CD4-positive, alpha-beta memory T cell (primary cell): ENCODE measurements around the gene TECTA. TPM values are rescaled to one million over a fixed set of nuclear protein-coding genes. Genes with fewer than 3 reads are reported as not detected.

Experiments used
- CTCF ChIA-PET: fragments of 350-600 bp; sonication (Branson Sonifier 250); formaldehyde crosslinking; loops from one replicate; lab custom pipeline; 2021; ENCODE audit warnings: inconsistent platforms; ENCODE audit not compliant: partially characterized antibody; lab: Charles Lee
- POLR2A ChIA-PET: fragments of 350-600 bp; sonication (Branson Sonifier 250); formaldehyde crosslinking; loops from one replicate; lab custom pipeline; 2021; ENCODE audit not compliant: partially characterized antibody; lab: Charles Lee
- DNase-seq, 5 donors: peaks; one replicate each; pipeline versions ENCODE4 v3.0.0 to v3.0.0-alpha.2; 2020 to 2022; ENCODE audit warnings: mixed read lengths in 1 of 5
- H3K27ac ChIP-seq: one replicate; pipeline ENCODE4 v1.7.0; 2013; ENCODE audit warnings: low read depth, low read length
- H3K27me3 ChIP-seq: 2 replicates; pipeline ENCODE4 v1.7.0; 2013; ENCODE audit warnings: mild to moderate bottlenecking, low read length, moderate library complexity; ENCODE audit not compliant: insufficient read depth
- H3K36me3 ChIP-seq: 2 replicates; pipeline ENCODE4 v1.7.0; 2013; ENCODE audit warnings: mild to moderate bottlenecking, low read length, moderate library complexity; ENCODE audit not compliant: insufficient read depth
- H3K4me1 ChIP-seq: 2 replicates; pipeline ENCODE4 v1.7.0; 2013; ENCODE audit warnings: mild to moderate bottlenecking, low read length, moderate library complexity; ENCODE audit not compliant: insufficient read depth
- H3K4me3 ChIP-seq, 2 donors: one replicate each; pipeline ENCODE4 v1.7.0; 2013; ENCODE audit warnings: low read length in 2 of 2, mild to moderate bottlenecking in 1 of 2
- H3K9me3 ChIP-seq, 2 donors: one replicate each; pipeline ENCODE4 v1.7.0; 2013; ENCODE audit warnings: low read length in 2 of 2, control low read depth in 1 of 2; ENCODE audit not compliant: control insufficient read depth in 1 of 2
- H3K27ac Mint-ChIP-seq, 7 donors: one replicate each; pipeline ENCODE4 v1.8.0; 2020 to 2021; ENCODE audit warnings: mixed read lengths in 7 of 7, mild to moderate bottlenecking in 6 of 7, inconsistent platforms in 3 of 7, moderate library complexity in 3 of 7
- H3K27me3 Mint-ChIP-seq, 2 donors: one replicate each; pipeline ENCODE4 v1.8.0; 2020 to 2021; ENCODE audit warnings: mixed read lengths in 2 of 2
- H3K36me3 Mint-ChIP-seq, 2 donors: one replicate each; pipeline ENCODE4 v1.8.0; 2020 to 2021; ENCODE audit warnings: mixed read lengths in 2 of 2, inconsistent platforms in 1 of 2, mild to moderate bottlenecking in 1 of 2
- H3K4me1 Mint-ChIP-seq, 4 donors: one replicate each; pipeline ENCODE4 v1.8.0; 2020 to 2021; ENCODE audit warnings: mixed read lengths in 4 of 4, mild to moderate bottlenecking in 1 of 4
- H3K4me3 Mint-ChIP-seq, 8 donors: one replicate each; pipeline ENCODE4 v1.8.0; 2020 to 2021; ENCODE audit warnings: mixed read lengths in 8 of 8, mild to moderate bottlenecking in 7 of 8, moderate library complexity in 6 of 8, inconsistent platforms in 3 of 8
- H3K9me3 Mint-ChIP-seq, 8 donors: one replicate each; pipeline ENCODE4 v1.8.0; 2020 to 2021; ENCODE audit warnings: mixed read lengths in 8 of 8, mild to moderate bottlenecking in 5 of 8, inconsistent platforms in 3 of 8, moderate library complexity in 1 of 8
- intact Hi-C: fragments of 100-400 bp; cut with micrococcal nuclease; formaldehyde crosslinking; loops from one replicate; pipeline ENCODE4 v1.15.1; 2023
- polyA plus RNA-seq, 2 donors: library from polyadenylated mRNA; unstranded; fragments of 300-500 nt; fragmentation: Illumina TruSeq; gene quantifications; one replicate each; pipeline ENCODE4 v1.2.3, GENCODE V29; 2021
- total RNA-seq, 2 experiments: library from RNA; stranded (reverse); gene quantifications; one replicate each; pipeline ENCODE4 v1.2.3, GENCODE V29; 2021

The TECTA gene
- total and polyA plus RNA-seq, 4 experiments from 2014 or later, result 0.07 to 0.38 (median 0.33) TPM; not detected in 1

DNA sequence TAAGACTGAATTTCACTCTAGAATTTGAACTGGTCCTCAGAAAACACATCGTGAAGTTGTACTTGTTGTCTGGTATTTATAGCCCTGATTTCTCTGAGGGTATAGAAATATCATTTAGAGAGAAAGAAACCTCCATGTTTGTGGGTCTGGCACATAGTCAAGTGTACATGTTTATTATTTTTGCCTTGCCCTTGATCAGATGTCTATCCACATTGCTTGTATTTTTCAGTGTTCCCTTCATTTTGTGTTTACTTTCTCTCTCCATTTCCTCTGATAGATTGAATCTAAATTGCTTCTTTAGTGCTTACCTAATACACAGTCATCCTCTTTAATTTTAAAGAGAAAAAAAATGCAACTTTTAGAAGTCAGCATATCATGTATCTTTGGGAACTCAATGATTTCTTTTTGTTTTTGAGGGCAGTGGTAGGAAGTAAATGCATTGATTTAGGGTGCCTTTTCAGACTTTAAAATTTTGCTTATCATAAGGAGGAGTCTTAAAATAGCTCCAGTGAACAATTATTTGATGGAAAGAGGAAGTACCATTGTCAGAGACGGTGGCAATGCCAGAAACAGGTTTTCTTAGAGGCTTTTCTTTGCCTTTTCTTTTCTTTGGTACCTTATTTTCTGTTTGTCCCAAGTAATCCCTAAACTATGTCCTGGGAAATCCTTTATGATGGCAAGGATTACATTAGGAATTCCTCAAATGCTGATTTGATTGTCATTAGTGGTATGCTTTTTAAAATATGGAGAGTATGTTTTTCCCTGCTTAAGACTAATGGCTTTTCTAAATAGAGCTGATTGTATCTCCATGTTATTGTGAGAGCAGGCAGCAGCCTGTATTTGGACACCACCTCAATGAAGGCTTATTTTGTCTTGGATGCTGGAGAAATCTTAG, 29.8 kb upstream of the TECTA start:
- Histone ChIP-seq H3K4me1 (no peaks in the 10 kb centered on the region), H3K4me3 (no peak overlapping the region), H3K27ac (no peak overlapping the region), H3K27me3 (no peaks in the 10 kb centered on the region), H3K36me3 (peaks cover 5% of the 10 kb centered on the region), H3K9me3 (no peaks in the 10 kb centered on the region)
- Mint-ChIP-seq H3K9me3 (peaks cover 0 to 5% (median 3%) of the 10 kb centered on the region in 8 donors), H3K27me3 (no peaks in the 10 kb centered on the region), H3K4me3 (no peak overlapping the region), H3K27ac (peak overlapping the region in 1 of 7 donors; percentile 73), H3K36me3 (peaks cover 49 to 54% of the 10 kb centered on the region in 2 donors), H3K4me1 (no peaks in the 10 kb centered on the region)
- ChIA-PET POLR2A (no interaction called here), CTCF (no interaction called here)
- DNase-seq, result no peak
- intact Hi-C loops, result no loop called here

DNA sequence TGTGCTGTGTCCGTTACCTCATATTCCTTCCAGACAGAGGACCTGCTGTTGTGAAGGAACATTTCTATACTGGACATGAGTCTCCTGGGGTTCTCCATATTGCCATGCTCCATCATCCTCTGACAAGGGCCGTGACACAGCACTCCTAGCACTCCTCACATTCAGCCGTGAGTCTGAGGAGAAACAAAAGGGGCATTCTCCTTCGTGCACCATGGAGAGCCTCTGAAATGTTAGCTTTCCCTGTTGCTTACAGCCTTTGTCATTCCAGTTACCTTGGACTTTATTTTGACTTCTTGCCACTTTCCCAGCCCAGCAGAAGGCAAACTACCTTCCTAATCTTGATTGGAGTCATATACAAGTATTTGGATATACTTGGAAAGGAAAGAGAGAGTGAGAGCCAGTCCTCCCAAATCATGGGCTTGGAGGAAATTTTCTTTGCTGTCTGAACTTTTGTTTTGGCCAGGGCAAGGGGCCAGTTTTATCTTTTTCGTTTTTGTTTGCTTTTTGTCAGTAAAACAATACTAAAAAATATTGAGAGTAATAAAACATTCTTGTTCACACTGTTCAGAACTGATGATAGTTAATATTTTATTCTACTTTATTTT, 29.1 kb upstream of the TECTA start:
- no peak for DNase-seq
- H3K4me3 Mint-ChIP-seq, result no peak overlapping the region
- H3K4me1 Mint-ChIP-seq, result no peaks in the 10 kb centered on the region
- POLR2A ChIA-PET, result no interaction called here
- H3K36me3 Mint-ChIP-seq, result peaks cover 49 to 53% of the 10 kb centered on the region in 2 donors
- peaks cover 0 to 5% (median 3%) of the 10 kb centered on the region in 8 donors for H3K9me3 Mint-ChIP-seq
- H3K27me3 ChIP-seq, result no peaks in the 10 kb centered on the region
- H3K27ac ChIP-seq, result no peak overlapping the region
- intact Hi-C loops, result no loop called here
- no peaks in the 10 kb centered on the region for H3K4me1 ChIP-seq
- no peak overlapping the region for H3K27ac Mint-ChIP-seq
- H3K27me3 Mint-ChIP-seq, result no peaks in the 10 kb centered on the region
- peaks cover 5% of the 10 kb centered on the region for H3K36me3 ChIP-seq
- no peak overlapping the region for H3K4me3 ChIP-seq
- CTCF ChIA-PET, result no interaction called here
- H3K9me3 ChIP-seq, result no peaks in the 10 kb centered on the region

DNA sequence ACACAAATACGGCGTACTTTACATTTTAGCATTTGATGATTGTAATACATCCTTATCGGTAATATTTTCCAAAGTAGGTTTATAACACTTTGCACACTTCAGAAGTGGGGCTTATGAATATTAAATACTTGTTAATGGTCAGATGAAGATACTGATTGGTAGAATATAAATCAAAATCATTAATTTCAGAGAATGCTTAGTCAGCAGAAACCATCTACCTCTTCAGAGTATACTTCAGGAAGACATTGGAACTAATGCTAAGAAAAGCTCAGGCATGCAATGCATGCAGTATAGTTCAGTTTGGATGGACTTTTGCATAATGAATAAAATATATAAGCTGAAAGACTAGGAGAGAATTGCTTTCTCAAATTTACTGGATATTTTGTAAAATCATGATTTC, 19.7 kb upstream of the TECTA start:
- intact Hi-C loops, result no loop called here
- H3K9me3 ChIP-seq, result no peaks in the 10 kb centered on the region
- no peaks in the 10 kb centered on the region for H3K9me3 Mint-ChIP-seq
- H3K4me1 ChIP-seq, result peaks cover 9% of the 10 kb centered on the region
- CTCF ChIA-PET, result no interaction called here
- no peaks in the 10 kb centered on the region for H3K27me3 Mint-ChIP-seq
- H3K27me3 ChIP-seq, result no peaks in the 10 kb centered on the region
- H3K36me3 ChIP-seq, result no peaks in the 10 kb centered on the region
- POLR2A ChIA-PET, result no interaction called here
- peaks cover 15 to 48% of the 10 kb centered on the region in 2 donors for H3K36me3 Mint-ChIP-seq
- H3K27ac Mint-ChIP-seq, result no peak overlapping the region
- H3K4me1 Mint-ChIP-seq, result peaks cover 5 to 14% (median 6%) of the 10 kb centered on the region in 4 donors
- H3K27ac ChIP-seq, result no peak overlapping the region
- DNase-seq, result no peak
- no peak overlapping the region for H3K4me3 ChIP-seq
- no peak overlapping the region for H3K4me3 Mint-ChIP-seq

DNA sequence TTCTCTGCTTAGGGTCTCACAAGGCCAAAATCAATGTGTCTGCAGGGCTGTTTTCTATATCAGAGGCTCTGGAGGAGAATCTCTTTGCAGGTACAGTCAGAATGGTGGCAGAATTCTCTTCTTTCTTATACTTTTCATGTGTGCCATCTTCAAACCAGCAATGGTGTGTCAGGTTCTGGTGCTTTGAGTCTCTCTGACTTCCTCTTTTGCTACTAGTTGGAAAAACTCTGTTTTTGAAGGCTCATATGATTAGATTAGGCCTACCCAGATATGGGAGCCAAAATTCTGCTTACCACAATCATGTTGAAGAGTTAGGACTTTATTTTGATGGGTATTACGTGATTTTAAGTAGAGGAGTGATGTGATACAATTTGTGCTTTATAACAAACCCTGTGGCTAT, 18.8 kb upstream of the TECTA start:
- H3K27ac ChIP-seq, result no peak overlapping the region
- peaks cover 9% of the 10 kb centered on the region for H3K4me1 ChIP-seq
- H3K27me3 ChIP-seq, result no peaks in the 10 kb centered on the region
- H3K9me3 Mint-ChIP-seq, result no peaks in the 10 kb centered on the region
- ChIA-PET CTCF (interaction anchor here (1.5 kb wide), 1 partner anchor 112 kb away, joined by 5 read pairs; no protein-coding TSS in a partner anchor), POLR2A (no interaction called here)
- H3K4me3 ChIP-seq, result no peak overlapping the region
- H3K27ac Mint-ChIP-seq, result no peak overlapping the region
- peaks cover 20 to 55% of the 10 kb centered on the region in 2 donors for H3K36me3 Mint-ChIP-seq
- H3K4me3 Mint-ChIP-seq, result no peak overlapping the region
- DNase-seq, result no peak
- H3K27me3 Mint-ChIP-seq, result no peaks in the 10 kb centered on the region
- H3K4me1 Mint-ChIP-seq, result peaks cover 5 to 14% (median 6%) of the 10 kb centered on the region in 4 donors
- intact Hi-C loops, result no loop called here
- no peaks in the 10 kb centered on the region for H3K9me3 ChIP-seq
- no peaks in the 10 kb centered on the region for H3K36me3 ChIP-seq

DNA sequence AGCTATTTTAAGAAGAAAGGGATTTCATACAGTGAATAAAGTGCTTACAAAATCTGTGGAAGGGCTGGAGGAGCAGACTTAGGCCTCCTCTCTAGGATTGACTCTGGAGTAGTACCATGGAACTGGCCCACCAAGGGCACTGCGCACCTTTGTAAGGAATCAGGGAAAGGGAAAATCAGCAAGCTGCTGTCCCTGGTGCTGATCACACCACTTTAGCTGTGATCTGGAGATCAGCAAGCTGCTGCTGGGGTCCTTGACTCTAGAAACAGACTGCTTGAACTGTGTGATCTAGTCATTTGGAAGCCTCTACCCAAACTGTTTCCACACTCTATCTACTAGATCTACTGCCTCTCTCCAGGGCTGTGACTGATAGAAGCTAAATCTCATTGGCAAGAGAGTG, 18.4 kb upstream of the TECTA start:
- no peak for DNase-seq
- no peak overlapping the region for H3K27ac ChIP-seq
- H3K27me3 ChIP-seq, result no peaks in the 10 kb centered on the region
- ChIA-PET CTCF (interaction anchor here (1.5 kb wide), 1 partner anchor 112 kb away, joined by 5 read pairs; no protein-coding TSS in a partner anchor), POLR2A (no interaction called here)
- no peaks in the 10 kb centered on the region for H3K9me3 Mint-ChIP-seq
- H3K9me3 ChIP-seq, result no peaks in the 10 kb centered on the region
- intact Hi-C loops, result no loop called here
- no peaks in the 10 kb centered on the region for H3K36me3 ChIP-seq
- H3K4me1 ChIP-seq, result peaks cover 9% of the 10 kb centered on the region
- no peak overlapping the region for H3K4me3 Mint-ChIP-seq
- no peak overlapping the region for H3K27ac Mint-ChIP-seq
- H3K36me3 Mint-ChIP-seq, result peaks cover 25 to 59% of the 10 kb centered on the region in 2 donors
- no peak overlapping the region for H3K4me3 ChIP-seq
- H3K27me3 Mint-ChIP-seq, result no peaks in the 10 kb centered on the region
- H3K4me1 Mint-ChIP-seq, result peaks cover 5 to 14% (median 6%) of the 10 kb centered on the region in 4 donors

DNA sequence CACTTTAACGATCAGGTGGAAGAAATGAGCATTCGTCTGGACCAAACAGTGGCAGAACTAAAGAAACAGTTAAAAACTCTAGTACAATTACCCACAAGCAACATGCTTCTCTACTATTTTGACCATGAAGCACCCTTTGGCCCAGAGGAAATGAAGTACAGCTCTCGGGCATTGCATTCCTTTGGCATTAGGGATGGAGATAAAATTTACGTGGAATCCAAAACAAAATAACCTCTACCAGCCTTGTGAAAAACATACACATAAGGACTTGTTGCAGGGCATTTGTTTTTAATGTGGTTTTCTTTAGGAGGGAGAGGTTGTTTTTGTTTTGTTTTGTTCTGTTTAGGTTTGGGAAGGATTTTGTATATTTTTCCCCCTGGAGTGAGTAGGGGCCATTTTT, 14.2 kb upstream of the TECTA start:
- H3K4me1 Mint-ChIP-seq, result peaks cover 0 to 1% (median 0%) of the 10 kb centered on the region in 4 donors
- peaks cover 36 to 55% of the 10 kb centered on the region in 2 donors for H3K36me3 Mint-ChIP-seq
- H3K27me3 Mint-ChIP-seq, result no peaks in the 10 kb centered on the region

DNA sequence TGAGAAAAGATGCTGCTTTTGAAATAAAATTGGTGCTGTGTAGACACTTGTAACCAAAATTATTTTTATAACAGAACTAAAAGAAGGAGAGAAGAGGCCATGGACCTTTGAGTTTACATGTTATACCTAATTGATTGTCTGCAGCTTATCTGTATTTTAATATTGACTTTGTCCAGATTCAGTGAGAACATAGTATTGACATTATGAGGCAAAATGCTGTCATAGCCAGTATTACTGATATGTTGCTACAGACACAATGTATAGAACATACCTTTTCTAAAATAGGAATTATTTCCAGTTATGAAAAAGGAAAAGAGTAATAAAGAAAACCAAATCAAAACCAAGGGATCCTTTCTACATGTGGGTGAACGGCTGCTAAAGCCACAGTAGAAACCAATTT, 11.5 kb upstream of the TECTA start:
- Histone ChIP-seq H3K9me3 (no peaks in the 10 kb centered on the region), H3K4me1 (no peaks in the 10 kb centered on the region), H3K27me3 (no peaks in the 10 kb centered on the region), H3K27ac (no peak overlapping the region), H3K36me3 (no peaks in the 10 kb centered on the region), H3K4me3 (no peak overlapping the region)
- Mint-ChIP-seq H3K27ac (no peak overlapping the region), H3K27me3 (no peaks in the 10 kb centered on the region), H3K4me1 (peaks cover 0 to 1% (median 0%) of the 10 kb centered on the region in 4 donors), H3K36me3 (peaks cover 36 to 38% of the 10 kb centered on the region in 2 donors), H3K4me3 (no peak overlapping the region), H3K9me3 (no peaks in the 10 kb centered on the region)
- POLR2A ChIA-PET, result no interaction called here
- CTCF ChIA-PET, result no interaction called here
- no peak for DNase-seq
- intact Hi-C loops, result no loop called here

More for the DNA sequence above, 14.2 kb upstream of the TECTA start:
- Mint-ChIP-seq H3K9me3 (no peaks in the 10 kb centered on the region), H3K27ac (peak overlapping the region in 1 of 7 donors; percentile 16), H3K4me3 (no peak overlapping the region)
- DNase-seq, result no peak
- no peaks in the 10 kb centered on the region for H3K36me3 ChIP-seq
- POLR2A ChIA-PET, result no interaction called here
- CTCF ChIA-PET, result no interaction called here
- no peaks in the 10 kb centered on the region for H3K9me3 ChIP-seq
- H3K27ac ChIP-seq, result no peak overlapping the region
- no peaks in the 10 kb centered on the region for H3K27me3 ChIP-seq
- no peaks in the 10 kb centered on the region for H3K4me1 ChIP-seq
- intact Hi-C loops, result no loop called here
- H3K4me3 ChIP-seq, result no peak overlapping the region
